Activated CD8-positive, alpha-beta T cell treated with anti-CD3 and anti-CD28 coated beads for 36 hours (primary cell): ENCODE results near the gene SEPSECS. TPM values are rescaled to one million over a fixed set of nuclear protein-coding genes. Genes with fewer than 3 reads are reported as not detected.

ENCODE experiments used
- ATAC-seq: fragments of 200-7000 bp; cut with Tn5 transposase; one replicate; pipeline ENCODE4 v1.10.0; 2021; ENCODE audit warnings: mild to moderate bottlenecking, moderate library complexity
- CTCF ChIA-PET: fragments of 350-600 bp; sonication (Branson Sonifier 250); formaldehyde crosslinking; loops from one replicate; lab custom pipeline; 2021; ENCODE audit warnings: antibody characterized with exemption; lab: Charles Lee
- POLR2A ChIA-PET: fragments of 350-600 bp; sonication (Branson Sonifier 250); formaldehyde crosslinking; loops from one replicate; lab custom pipeline; 2021; ENCODE audit warnings: antibody characterized with exemption; lab: Charles Lee
- DNase-seq: peaks from one replicate; pipeline ENCODE4 v3.0.0-alpha.2; 2020
- H3K27ac Mint-ChIP-seq: one replicate; pipeline ENCODE4 v1.8.0; 2021; ENCODE audit warnings: mild to moderate bottlenecking, mixed read lengths
- H3K27me3 Mint-ChIP-seq: one replicate; pipeline ENCODE4 v1.8.0; 2021; ENCODE audit warnings: mixed read lengths
- H3K36me3 Mint-ChIP-seq: one replicate; pipeline ENCODE4 v1.8.0; 2021; ENCODE audit warnings: low read depth, mixed read lengths
- H3K4me1 Mint-ChIP-seq: one replicate; pipeline ENCODE4 v1.8.0; 2021; ENCODE audit warnings: low read depth, mixed read lengths
- H3K4me3 Mint-ChIP-seq: one replicate; pipeline ENCODE4 v1.8.0; 2021; ENCODE audit warnings: mild to moderate bottlenecking, moderate library complexity, mixed read lengths
- H3K9me3 Mint-ChIP-seq: one replicate; pipeline ENCODE4 v1.8.0; 2021; ENCODE audit warnings: mixed read lengths
- intact Hi-C: fragments of 100-400 bp; cut with micrococcal nuclease; formaldehyde crosslinking; loops from one replicate; pipeline ENCODE4 v1.10.0; 2022
- total RNA-seq, 2 experiments: library from RNA; stranded (reverse); gene quantifications; one replicate each; pipeline ENCODE4 v1.2.3, GENCODE V29; 2021
- TF ChIP-seq, protein P1 (sequence below): fragments of 200-600 bp; IDR thresholded peaks from one replicate; pipeline ENCODE4 v1.8.0; 2022; ENCODE audit warnings: antibody characterized with exemption, mild to moderate bottlenecking

The SEPSECS gene
- total RNA-seq, 2 experiments from 2014 or later: 13.9 to 15.2 TPM

DNA sequence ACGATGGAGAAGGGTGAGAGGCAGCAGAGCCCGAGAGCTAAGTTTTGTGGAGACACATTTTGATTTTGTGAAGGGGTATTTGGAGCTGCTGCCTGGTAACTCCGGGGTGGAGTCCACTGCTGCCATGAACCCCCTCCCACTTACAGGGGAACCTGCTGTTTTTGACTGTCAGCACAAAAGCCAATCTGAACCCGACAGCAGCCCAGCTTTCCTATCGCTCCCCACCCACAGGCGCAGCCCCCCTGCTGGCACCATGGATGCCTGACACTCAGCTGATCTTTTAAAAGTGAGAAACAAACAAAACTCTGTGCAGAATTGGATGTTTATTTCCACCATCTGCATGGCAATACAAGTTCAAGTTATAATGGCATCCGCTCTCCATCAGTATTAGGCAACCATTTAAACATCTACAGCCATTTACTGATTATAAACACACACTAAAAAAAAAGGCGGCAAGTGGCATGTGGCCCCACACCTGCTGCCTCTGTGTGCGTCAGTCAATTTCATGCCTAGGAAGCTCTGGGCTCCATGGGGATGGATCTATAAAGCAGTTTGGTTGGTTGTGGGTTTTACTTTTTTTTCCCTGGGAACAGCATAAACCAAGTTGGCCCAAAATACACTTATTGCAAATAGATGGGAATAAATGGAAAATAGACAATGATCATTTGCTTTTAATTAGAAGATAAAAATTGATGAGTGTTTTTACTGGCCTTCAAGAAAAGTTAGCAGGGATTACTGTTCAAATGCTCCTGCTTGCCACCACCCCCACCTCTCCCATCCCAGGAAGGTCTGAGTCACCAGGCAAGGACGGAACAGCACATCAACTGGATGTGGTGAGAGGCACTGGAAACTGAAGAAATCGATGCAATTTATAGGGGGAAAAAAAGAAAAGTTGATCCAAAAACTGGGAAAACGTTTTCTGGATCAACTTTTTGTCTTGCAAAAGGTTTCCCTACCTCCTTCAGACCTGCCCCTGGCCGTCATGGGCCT is 46.0 kb downstream of the SEPSECS start:
- H3K27me3 Mint-ChIP-seq: no peaks in the 10 kb centered on the region
- TF ChIP-seq, protein P1, sequence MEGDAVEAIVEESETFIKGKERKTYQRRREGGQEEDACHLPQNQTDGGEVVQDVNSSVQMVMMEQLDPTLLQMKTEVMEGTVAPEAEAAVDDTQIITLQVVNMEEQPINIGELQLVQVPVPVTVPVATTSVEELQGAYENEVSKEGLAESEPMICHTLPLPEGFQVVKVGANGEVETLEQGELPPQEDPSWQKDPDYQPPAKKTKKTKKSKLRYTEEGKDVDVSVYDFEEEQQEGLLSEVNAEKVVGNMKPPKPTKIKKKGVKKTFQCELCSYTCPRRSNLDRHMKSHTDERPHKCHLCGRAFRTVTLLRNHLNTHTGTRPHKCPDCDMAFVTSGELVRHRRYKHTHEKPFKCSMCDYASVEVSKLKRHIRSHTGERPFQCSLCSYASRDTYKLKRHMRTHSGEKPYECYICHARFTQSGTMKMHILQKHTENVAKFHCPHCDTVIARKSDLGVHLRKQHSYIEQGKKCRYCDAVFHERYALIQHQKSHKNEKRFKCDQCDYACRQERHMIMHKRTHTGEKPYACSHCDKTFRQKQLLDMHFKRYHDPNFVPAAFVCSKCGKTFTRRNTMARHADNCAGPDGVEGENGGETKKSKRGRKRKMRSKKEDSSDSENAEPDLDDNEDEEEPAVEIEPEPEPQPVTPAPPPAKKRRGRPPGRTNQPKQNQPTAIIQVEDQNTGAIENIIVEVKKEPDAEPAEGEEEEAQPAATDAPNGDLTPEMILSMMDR: no peak
- H3K4me3 Mint-ChIP-seq: no peak overlapping the region
- POLR2A ChIA-PET: no interaction called here
- no peaks in the 10 kb centered on the region for H3K36me3 Mint-ChIP-seq
- H3K4me1 Mint-ChIP-seq: no peaks in the 10 kb centered on the region
- H3K9me3 Mint-ChIP-seq: no peaks in the 10 kb centered on the region
- H3K27ac Mint-ChIP-seq: no peak overlapping the region
- DNase-seq: no peak
- intact Hi-C loops: no loop called here
- ATAC-seq: no peak
- CTCF ChIA-PET: interaction anchor here (1.3 kb wide), 1 partner anchor 68 kb away, joined by 4 read pairs; no protein-coding TSS in a partner anchor

DNA sequence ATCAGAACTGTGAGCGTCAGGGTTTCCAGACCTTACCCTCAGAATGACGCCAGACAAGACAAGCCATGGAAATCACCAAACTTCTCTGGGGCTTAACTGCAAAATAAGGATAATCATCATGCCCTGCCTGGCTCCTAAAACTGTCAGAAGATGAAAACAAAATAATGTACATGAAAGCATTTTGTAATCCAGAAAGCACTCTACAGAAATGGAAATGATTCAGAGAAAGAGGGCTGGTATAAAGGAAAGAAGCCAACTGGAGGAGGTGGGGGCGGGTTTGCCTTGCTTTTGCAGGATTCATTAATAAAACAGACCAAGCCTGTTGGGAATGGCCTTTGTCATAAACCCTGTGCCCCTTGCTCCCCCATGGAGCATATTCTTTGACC is 47.3 kb downstream of the SEPSECS start:
- Mint-ChIP-seq H3K36me3 (no peaks in the 10 kb centered on the region), H3K27me3 (no peaks in the 10 kb centered on the region), H3K27ac (no peak overlapping the region), H3K4me1 (no peaks in the 10 kb centered on the region), H3K4me3 (no peak overlapping the region), H3K9me3 (no peaks in the 10 kb centered on the region)
- POLR2A ChIA-PET: interaction anchor here (0.6 kb wide), 1 partner anchor 549 kb away, joined by 3 read pairs; no protein-coding TSS in a partner anchor
- TF ChIP-seq, protein P1: no peak
- intact Hi-C loops: no loop called here
- DNase-seq: no peak
- ATAC-seq: no peak
- CTCF ChIA-PET: no interaction called here

GRCh38 chr4:25112366-25112994 is 47.8 kb downstream of the SEPSECS start:
- TF ChIP-seq, protein P1: no peak
- H3K27me3 Mint-ChIP-seq: no peaks in the 10 kb centered on the region
- H3K4me3 Mint-ChIP-seq: no peak overlapping the region
- H3K4me1 Mint-ChIP-seq: no peaks in the 10 kb centered on the region
- no peaks in the 10 kb centered on the region for H3K9me3 Mint-ChIP-seq
- ChIA-PET POLR2A (interaction anchor here (0.6 kb wide), 1 partner anchor 549 kb away, joined by 3 read pairs; no protein-coding TSS in a partner anchor), CTCF (no interaction called here)
- DNase-seq (no peak), ATAC-seq (no peak)
- intact Hi-C loops: no loop called here
- no peak overlapping the region for H3K27ac Mint-ChIP-seq
- no peaks in the 10 kb centered on the region for H3K36me3 Mint-ChIP-seq

DNA sequence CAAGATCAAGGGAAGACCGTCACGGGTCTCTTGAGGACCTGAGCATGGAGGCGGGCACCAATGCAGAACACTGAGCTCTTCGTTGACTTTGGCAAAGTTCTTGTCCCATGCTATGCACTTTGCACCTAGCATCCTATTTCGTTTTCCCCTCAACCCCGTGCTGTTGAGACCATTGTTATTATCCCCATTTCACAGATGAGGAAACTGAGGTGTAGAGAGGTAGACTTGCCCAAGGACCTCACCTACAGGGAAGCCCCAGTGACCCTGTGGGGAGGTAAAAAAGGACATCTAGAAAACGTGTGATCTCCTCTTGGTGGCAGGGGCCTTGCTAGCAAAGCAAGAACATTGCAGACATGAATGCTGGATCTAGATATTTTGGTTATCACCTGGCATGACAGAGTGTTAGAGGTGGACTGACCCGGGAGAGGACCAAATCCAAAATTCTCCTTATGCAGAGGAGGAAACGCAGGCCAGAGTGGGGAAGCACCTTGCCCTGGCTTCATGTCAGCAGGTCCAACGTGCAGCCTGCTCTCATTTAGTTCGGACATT is 48.5 kb downstream of the SEPSECS start:
- ATAC-seq: no peak
- H3K27ac Mint-ChIP-seq: no peak overlapping the region
- no peaks in the 10 kb centered on the region for H3K27me3 Mint-ChIP-seq
- H3K9me3 Mint-ChIP-seq: no peaks in the 10 kb centered on the region
- no peaks in the 10 kb centered on the region for H3K4me1 Mint-ChIP-seq
- ChIA-PET CTCF (no interaction called here), POLR2A (no interaction called here)
- H3K4me3 Mint-ChIP-seq: no peak overlapping the region
- intact Hi-C loops: no loop called here
- DNase-seq: no peak
- no peaks in the 10 kb centered on the region for H3K36me3 Mint-ChIP-seq
- TF ChIP-seq, protein P1: no peak
